Tibial artery (tissue), 4 donors: Measurements from ENCODE around the gene PPM1J.

Experiments
- DNase-seq, 2 donors: peaks; one replicate each; pipeline ENCODE4 v3.0.0-alpha.2; 2019
- H3K27ac ChIP-seq, 2 donors: fragments of 200-600 bp; sonication (generic) in 1 of 2; 1 replicate in 1 of 2; 2 replicates in 1 of 2; pipeline ENCODE4 v1.5.1; 2018 to 2019; ENCODE audit warnings: mild to moderate bottlenecking in 1 of 2
- H3K27me3 ChIP-seq, 2 donors: fragments of 200-600 bp; sonication (generic) in 1 of 2; one replicate each; pipeline versions ENCODE4 v1.5.1 to v1.6.0; 2016 to 2019
- H3K36me3 ChIP-seq, 3 donors: fragments of 200-600 bp; sonication (generic) in 2 of 3; one replicate each; pipeline ENCODE4 v1.5.1; 2016 to 2019; ENCODE audit warnings: mild to moderate bottlenecking in 2 of 3
- H3K4me1 ChIP-seq, 4 donors: fragments of 200-600 bp; sonication (generic) in 2 of 4; 1 replicate in 3 of 4; 2 replicates in 1 of 4; pipeline ENCODE4 v1.5.1; 2016 to 2019
- H3K4me3 ChIP-seq, 2 donors: fragments of 200-600 bp; sonication (generic) in 1 of 2; 1 replicate in 1 of 2; 2 replicates in 1 of 2; pipeline ENCODE4 v1.5.1; 2018 to 2019; ENCODE audit warnings: mild to moderate bottlenecking in 2 of 2
- H3K9me3 ChIP-seq, 3 donors: fragments of 200-600 bp; sonication (generic) in 1 of 3; one replicate each; pipeline ENCODE4 v1.5.1; 2016 to 2019
- intact Hi-C: fragments of 100-400 bp; cut with DNase I; formaldehyde crosslinking; loops from one replicate; pipeline ENCODE4 v1.15.0; 2023; ENCODE audit warnings: low total_unique reads
- TF ChIP-seq, protein P1 (sequence below), 2 experiments: fragments of 200-600 bp in 1 of 2; fragments of 450-650 bp in 1 of 2; IDR thresholded peaks; one replicate each; pipeline ENCODE4 v1.5.1; 2017 to 2019; ENCODE audit warnings: antibody characterized with exemption in 2 of 2, mild to moderate bottlenecking in 1 of 2, moderate library complexity in 1 of 2

The PPM1J gene

DNA sequence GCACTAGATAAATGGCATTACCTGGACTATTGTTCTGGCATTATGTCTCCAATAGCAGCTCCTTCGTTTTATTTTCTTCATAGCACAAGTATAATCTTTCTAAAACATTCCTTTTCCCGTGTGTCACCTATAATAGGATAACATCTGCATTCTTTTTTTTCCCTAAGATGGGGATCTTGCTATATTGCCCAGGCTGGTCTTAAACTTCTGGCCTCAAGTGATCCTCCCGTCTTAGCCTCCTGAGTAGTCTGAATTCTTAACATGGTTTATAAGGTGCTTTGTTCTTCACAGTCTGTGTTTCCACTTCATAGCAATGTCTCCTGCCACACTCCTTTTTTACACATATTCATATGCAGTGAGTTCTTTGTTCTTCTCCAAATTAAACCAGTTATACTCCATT lies 49.3 kb downstream of the PPM1J start:
- intact Hi-C loops = no loop called here
- Histone ChIP-seq H3K27me3 (no peaks in the 10 kb centered on the region), H3K27ac (no peak overlapping the region), H3K36me3 (peaks cover 47 to 95% (median 74%) of the 10 kb centered on the region in 3 donors), H3K4me1 (no peaks in the 10 kb centered on the region), H3K4me3 (no peak overlapping the region), H3K9me3 (no peaks in the 10 kb centered on the region)
- TF ChIP-seq, protein P1, sequence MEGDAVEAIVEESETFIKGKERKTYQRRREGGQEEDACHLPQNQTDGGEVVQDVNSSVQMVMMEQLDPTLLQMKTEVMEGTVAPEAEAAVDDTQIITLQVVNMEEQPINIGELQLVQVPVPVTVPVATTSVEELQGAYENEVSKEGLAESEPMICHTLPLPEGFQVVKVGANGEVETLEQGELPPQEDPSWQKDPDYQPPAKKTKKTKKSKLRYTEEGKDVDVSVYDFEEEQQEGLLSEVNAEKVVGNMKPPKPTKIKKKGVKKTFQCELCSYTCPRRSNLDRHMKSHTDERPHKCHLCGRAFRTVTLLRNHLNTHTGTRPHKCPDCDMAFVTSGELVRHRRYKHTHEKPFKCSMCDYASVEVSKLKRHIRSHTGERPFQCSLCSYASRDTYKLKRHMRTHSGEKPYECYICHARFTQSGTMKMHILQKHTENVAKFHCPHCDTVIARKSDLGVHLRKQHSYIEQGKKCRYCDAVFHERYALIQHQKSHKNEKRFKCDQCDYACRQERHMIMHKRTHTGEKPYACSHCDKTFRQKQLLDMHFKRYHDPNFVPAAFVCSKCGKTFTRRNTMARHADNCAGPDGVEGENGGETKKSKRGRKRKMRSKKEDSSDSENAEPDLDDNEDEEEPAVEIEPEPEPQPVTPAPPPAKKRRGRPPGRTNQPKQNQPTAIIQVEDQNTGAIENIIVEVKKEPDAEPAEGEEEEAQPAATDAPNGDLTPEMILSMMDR (IDR thresholded peaks at IDR 0.05) = no peak
- no peak for DNase-seq
